ENCODE data around the gene CHRNA10. TPM values are rescaled to one million over a fixed set of nuclear protein-coding genes. Genes with fewer than 3 reads are reported as not detected.

Gene CHRNA10
- total RNA-seq, 1 experiment from 2014 or later: 1.7 TPM

DNA sequence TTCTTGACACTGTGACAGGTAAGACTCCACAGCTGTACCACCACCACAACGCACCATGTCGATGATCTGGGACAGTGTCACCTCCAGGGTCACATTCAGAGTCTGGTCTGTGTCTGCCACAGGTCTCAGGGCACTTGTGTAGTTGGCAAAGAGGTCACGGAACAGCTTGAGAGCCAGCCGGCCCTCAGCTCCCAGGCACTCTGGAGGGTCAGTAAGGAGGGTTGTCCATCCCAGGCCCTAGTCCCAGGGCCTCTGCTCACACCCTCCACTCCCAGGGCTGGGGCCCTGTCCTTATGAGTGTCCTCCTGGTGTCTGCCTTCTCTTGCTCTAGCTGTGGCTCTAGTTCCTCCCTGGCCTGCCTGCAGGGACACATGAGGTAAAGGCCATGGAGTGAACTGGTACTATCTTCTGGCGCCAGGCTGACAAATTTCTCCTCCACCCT, 1.4 kb downstream of the CHRNA10 start:
- POLR2A ChIA-PET: no interaction called here
- Mint-ChIP-seq H3K27ac (no peak overlapping the region), H3K4me1 (peaks cover 3% of the 10 kb centered on the region; the same call in 1 of the 2 replicates), H3K4me3 (no peak overlapping the region), H3K9me3 (no peaks in the 10 kb centered on the region), H3K27me3 (ENCODE audit: low read depth) (no peaks in the 10 kb centered on the region), H3K36me3 (peaks cover 16% of the 10 kb centered on the region)
- no peak for DNase-seq (ENCODE audit: low spot score)
- CTCF ChIA-PET: no interaction called here
- ATAC-seq: no peak
- no peak for TF ChIP-seq KAT7 (CRISPR knock-in tag; IDR thresholded peaks at IDR 0.05; ENCODE audit: borderline replicate concordance)
- no peak for TF ChIP-seq CBFB (CRISPR knock-in tag; IDR thresholded peaks at IDR 0.05; ENCODE audit: low read depth)
- TF ChIP-seq, protein P1, sequence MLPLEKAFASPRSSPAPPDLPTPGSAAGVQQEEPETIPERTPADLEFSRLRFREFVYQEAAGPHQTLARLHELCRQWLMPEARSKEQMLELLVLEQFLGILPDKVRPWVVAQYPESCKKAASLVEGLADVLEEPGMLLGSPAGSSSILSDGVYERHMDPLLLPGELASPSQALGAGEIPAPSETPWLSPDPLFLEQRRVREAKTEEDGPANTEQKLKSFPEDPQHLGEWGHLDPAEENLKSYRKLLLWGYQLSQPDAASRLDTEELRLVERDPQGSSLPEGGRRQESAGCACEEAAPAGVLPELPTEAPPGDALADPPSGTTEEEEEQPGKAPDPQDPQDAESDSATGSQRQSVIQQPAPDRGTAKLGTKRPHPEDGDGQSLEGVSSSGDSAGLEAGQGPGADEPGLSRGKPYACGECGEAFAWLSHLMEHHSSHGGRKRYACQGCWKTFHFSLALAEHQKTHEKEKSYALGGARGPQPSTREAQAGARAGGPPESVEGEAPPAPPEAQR (CRISPR knock-in tag; IDR thresholded peaks at IDR 0.05): no peak

DNA sequence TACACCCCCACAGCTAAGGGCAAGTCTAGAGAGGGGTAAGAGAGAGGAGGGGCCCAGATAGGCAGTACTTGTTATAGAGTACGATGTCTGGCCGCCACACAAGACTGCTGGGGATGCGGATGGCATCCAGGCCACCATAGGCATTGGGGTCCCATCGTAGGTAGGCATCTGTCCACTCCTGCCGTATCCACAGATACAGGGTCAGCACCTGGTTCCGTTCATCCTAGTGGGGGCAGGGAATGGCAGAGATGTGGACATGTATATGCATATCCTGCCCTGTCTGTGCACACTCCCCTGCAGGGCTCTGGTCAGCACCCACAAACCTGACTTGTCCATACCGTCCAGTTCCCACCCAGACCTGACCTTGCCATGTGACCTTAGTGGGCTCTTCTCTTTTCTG, 2.1 kb downstream of the CHRNA10 start:
- ATAC-seq (no peak), DNase-seq (ENCODE audit: low spot score) (no peak)
- TF ChIP-seq, protein P2, sequence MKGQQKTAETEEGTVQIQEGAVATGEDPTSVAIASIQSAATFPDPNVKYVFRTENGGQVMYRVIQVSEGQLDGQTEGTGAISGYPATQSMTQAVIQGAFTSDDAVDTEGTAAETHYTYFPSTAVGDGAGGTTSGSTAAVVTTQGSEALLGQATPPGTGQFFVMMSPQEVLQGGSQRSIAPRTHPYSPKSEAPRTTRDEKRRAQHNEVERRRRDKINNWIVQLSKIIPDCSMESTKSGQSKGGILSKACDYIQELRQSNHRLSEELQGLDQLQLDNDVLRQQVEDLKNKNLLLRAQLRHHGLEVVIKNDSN (CRISPR knock-in tag; IDR thresholded peaks at IDR 0.05): no peak
- TF ChIP-seq ZNF396 (CRISPR knock-in tag; IDR thresholded peaks at IDR 0.05; ENCODE audit: borderline replicate concordance): no peak
- TF ChIP-seq HMGA2 (CRISPR knock-in tag; IDR thresholded peaks at IDR 0.05): no peak
- TF ChIP-seq CBFB (CRISPR knock-in tag; IDR thresholded peaks at IDR 0.05; ENCODE audit: low read depth): no peak
- no peak for TF ChIP-seq GTF2I (CRISPR knock-in tag; conservative IDR thresholded peaks at IDR 0.05)
- no peak for TF ChIP-seq ZNF232 (CRISPR knock-in tag; IDR thresholded peaks at IDR 0.05)
- TF ChIP-seq TEAD1 (CRISPR knock-in tag; IDR thresholded peaks at IDR 0.05): no peak
- TF ChIP-seq, protein P3, sequence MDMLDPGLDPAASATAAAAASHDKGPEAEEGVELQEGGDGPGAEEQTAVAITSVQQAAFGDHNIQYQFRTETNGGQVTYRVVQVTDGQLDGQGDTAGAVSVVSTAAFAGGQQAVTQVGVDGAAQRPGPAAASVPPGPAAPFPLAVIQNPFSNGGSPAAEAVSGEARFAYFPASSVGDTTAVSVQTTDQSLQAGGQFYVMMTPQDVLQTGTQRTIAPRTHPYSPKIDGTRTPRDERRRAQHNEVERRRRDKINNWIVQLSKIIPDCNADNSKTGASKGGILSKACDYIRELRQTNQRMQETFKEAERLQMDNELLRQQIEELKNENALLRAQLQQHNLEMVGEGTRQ (CRISPR knock-in tag; IDR thresholded peaks at IDR 0.05): no peak
- no peak for TF ChIP-seq ZBTB21 (CRISPR knock-in tag; IDR thresholded peaks at IDR 0.05; ENCODE audit: borderline replicate concordance)
- no peak for TF ChIP-seq JUN (CRISPR knock-in tag; IDR thresholded peaks at IDR 0.05)
- no peak for TF ChIP-seq ZNF416 (CRISPR knock-in tag; IDR thresholded peaks at IDR 0.05)
- no peak for TF ChIP-seq RELA (CRISPR knock-in tag; IDR thresholded peaks at IDR 0.05; ENCODE audit: borderline replicate concordance)
- TF ChIP-seq, protein P4, sequence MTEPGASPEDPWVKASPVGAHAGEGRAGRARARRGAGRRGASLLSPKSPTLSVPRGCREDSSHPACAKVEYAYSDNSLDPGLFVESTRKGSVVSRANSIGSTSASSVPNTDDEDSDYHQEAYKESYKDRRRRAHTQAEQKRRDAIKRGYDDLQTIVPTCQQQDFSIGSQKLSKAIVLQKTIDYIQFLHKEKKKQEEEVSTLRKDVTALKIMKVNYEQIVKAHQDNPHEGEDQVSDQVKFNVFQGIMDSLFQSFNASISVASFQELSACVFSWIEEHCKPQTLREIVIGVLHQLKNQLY (CRISPR knock-in tag; IDR thresholded peaks at IDR 0.05): no peak
- TF ChIP-seq, protein P5, sequence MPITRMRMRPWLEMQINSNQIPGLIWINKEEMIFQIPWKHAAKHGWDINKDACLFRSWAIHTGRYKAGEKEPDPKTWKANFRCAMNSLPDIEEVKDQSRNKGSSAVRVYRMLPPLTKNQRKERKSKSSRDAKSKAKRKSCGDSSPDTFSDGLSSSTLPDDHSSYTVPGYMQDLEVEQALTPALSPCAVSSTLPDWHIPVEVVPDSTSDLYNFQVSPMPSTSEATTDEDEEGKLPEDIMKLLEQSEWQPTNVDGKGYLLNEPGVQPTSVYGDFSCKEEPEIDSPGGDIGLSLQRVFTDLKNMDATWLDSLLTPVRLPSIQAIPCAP (CRISPR knock-in tag; IDR thresholded peaks at IDR 0.05): no peak
- Mint-ChIP-seq H3K36me3 (peaks cover 10% of the 10 kb centered on the region), H3K27me3 (ENCODE audit: low read depth) (no peaks in the 10 kb centered on the region), H3K9me3 (no peaks in the 10 kb centered on the region), H3K4me1 (peaks cover 3% of the 10 kb centered on the region; the same call in 1 of the 2 replicates), H3K4me3 (no peak overlapping the region), H3K27ac (no peak overlapping the region)
- CTCF ChIA-PET: no interaction called here
- POLR2A ChIA-PET: no interaction called here

DNA sequence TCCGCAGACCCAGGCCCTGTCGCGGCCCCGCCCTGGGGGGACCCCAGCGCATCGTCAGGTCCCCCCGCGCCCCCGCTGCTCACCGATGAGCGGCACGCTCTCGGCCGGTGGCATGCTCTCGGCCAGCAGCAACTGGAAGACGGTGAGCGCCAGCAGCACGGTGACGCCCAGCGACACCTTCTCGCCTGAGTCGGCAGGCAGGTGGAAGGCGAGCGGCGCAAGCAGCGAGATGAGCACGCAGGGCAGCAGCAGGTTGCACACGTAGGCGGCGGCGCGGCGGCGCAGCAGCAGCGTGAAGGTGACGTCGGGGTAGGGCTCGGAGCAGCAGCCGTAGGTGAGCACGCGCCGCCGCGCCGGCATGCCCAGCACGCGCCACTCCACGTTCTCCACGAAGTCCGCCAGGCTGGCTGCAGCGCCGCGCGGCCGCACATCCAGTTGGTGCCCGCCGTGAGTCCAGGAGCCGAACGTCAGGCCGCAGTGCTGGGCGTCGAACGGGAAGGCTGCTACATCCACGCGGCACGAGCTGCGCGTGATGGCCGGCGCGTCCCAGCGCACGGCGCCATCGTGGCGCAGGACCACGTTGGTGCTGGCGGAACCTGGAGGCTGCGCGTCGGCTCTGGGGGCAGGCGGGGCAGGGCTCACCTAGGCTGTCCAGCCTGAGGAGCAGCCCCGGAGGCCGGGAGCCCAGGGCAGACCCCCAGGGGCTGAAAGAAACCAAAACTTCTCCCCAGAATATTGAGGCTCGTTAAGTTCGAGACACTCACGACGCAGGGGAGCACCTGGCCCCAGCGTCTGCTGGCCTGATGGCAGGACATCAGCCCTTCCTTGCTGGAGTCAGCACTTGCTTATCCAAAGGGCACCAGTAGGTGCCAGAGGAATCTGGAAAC, 3.8 kb downstream of the CHRNA10 start:
- H3K4me1 Mint-ChIP-seq: peaks cover 3% of the 10 kb centered on the region; the same call in 1 of the 2 replicates
- H3K27ac Mint-ChIP-seq: no peak overlapping the region
- no peaks in the 10 kb centered on the region for H3K9me3 Mint-ChIP-seq
- no peak overlapping the region for H3K4me3 Mint-ChIP-seq
- ChIA-PET POLR2A (interaction anchor here (0.6 kb wide), 1 partner anchor 229 kb away, joined by 7 read pairs; no protein-coding TSS in a partner anchor), CTCF (no interaction called here)
- DNase-seq (ENCODE audit: low spot score) (no peak), ATAC-seq (no peak)
- no peaks in the 10 kb centered on the region for H3K27me3 Mint-ChIP-seq (ENCODE audit: low read depth)
- H3K36me3 Mint-ChIP-seq: no peaks in the 10 kb centered on the region
- TF ChIP-seq, protein P6, sequence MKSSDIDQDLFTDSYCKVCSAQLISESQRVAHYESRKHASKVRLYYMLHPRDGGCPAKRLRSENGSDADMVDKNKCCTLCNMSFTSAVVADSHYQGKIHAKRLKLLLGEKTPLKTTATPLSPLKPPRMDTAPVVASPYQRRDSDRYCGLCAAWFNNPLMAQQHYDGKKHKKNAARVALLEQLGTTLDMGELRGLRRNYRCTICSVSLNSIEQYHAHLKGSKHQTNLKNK (CRISPR knock-in tag; IDR thresholded peaks at IDR 0.05): no peak
- TF ChIP-seq, protein P1 (CRISPR knock-in tag; IDR thresholded peaks at IDR 0.05): no peak
- TF ChIP-seq NFATC4 (CRISPR knock-in tag; IDR thresholded peaks at IDR 0.05) (no peak), GABPB1 (CRISPR knock-in tag; IDR thresholded peaks at IDR 0.05) (no peak), ZNF219 (CRISPR knock-in tag; IDR thresholded peaks at IDR 0.05; ENCODE audit: borderline replicate concordance) (no peak)
- TF ChIP-seq, protein P7, sequence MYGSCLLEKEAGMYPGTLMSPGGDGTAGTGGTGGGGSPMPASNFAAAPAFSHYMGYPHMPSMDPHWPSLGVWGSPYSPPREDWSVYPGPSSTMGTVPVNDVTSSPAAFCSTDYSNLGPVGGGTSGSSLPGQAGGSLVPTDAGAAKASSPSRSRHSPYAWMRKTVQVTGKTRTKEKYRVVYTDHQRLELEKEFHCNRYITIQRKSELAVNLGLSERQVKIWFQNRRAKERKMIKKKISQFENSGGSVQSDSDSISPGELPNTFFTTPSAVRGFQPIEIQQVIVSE (CRISPR knock-in tag; IDR thresholded peaks at IDR 0.05; ENCODE audit: borderline replicate concordance): no peak
- TF ChIP-seq, protein P8, sequence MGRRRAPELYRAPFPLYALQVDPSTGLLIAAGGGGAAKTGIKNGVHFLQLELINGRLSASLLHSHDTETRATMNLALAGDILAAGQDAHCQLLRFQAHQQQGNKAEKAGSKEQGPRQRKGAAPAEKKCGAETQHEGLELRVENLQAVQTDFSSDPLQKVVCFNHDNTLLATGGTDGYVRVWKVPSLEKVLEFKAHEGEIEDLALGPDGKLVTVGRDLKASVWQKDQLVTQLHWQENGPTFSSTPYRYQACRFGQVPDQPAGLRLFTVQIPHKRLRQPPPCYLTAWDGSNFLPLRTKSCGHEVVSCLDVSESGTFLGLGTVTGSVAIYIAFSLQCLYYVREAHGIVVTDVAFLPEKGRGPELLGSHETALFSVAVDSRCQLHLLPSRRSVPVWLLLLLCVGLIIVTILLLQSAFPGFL (CRISPR knock-in tag; IDR thresholded peaks at IDR 0.05; ENCODE audit: borderline replicate concordance): no peak
